IgD-negative memory B cell (primary cell): ENCODE measurements around the gene CDH10. TPM values are rescaled to one million over a fixed set of nuclear protein-coding genes. Genes with fewer than 3 reads are reported as not detected.

Experiments used
- H3K27ac Mint-ChIP-seq, 3 donors: one replicate each; pipeline ENCODE4 v1.8.0; 2020 to 2022; ENCODE audit warnings: mild to moderate bottlenecking in 3 of 3, mixed read lengths in 3 of 3, moderate library complexity in 1 of 3
- H3K27me3 Mint-ChIP-seq: one replicate; pipeline ENCODE4 v1.8.0; 2021; ENCODE audit warnings: mixed read lengths
- H3K36me3 Mint-ChIP-seq: one replicate; pipeline ENCODE4 v1.8.0; 2020; ENCODE audit warnings: mild to moderate bottlenecking, mixed read lengths
- H3K4me1 Mint-ChIP-seq, 3 donors: one replicate each; pipeline ENCODE4 v1.8.0; 2020 to 2022; ENCODE audit warnings: mixed read lengths in 3 of 3, mild to moderate bottlenecking in 1 of 3
- H3K4me3 Mint-ChIP-seq, 4 donors: one replicate each; pipeline ENCODE4 v1.8.0; 2020 to 2022; ENCODE audit warnings: mild to moderate bottlenecking in 4 of 4, mixed read lengths in 4 of 4, moderate library complexity in 3 of 4
- H3K9me3 Mint-ChIP-seq, 3 donors: one replicate each; pipeline ENCODE4 v1.8.0; 2020 to 2021; ENCODE audit warnings: mixed read lengths in 3 of 3, mild to moderate bottlenecking in 1 of 3
- polyA plus RNA-seq: library from polyadenylated mRNA; unstranded; fragments of 300-500 nt; fragmentation: Illumina TruSeq; gene quantifications from one replicate; pipeline ENCODE4 v1.2.3, GENCODE V29; 2021

CDH10 gene
- polyA plus RNA-seq, 1 donor from 2014 or later: not detected

- no peak overlapping the region for H3K27ac Mint-ChIP-seq
- peaks cover 3 to 13% (median 7%) of the 10 kb centered on the region in 3 donors for H3K9me3 Mint-ChIP-seq
- no peak overlapping the region for H3K4me3 Mint-ChIP-seq
- no peaks in the 10 kb centered on the region for H3K36me3 Mint-ChIP-seq
- H3K4me1 Mint-ChIP-seq: no peaks in the 10 kb centered on the region
- no peaks in the 10 kb centered on the region for H3K27me3 Mint-ChIP-seq
Measured at GRCh38 chr5:24547132-24547531, 97.6 kb downstream of the CDH10 start.

- no peaks in the 10 kb centered on the region for H3K27me3 Mint-ChIP-seq
- H3K4me3 Mint-ChIP-seq: no peak overlapping the region
- H3K27ac Mint-ChIP-seq: no peak overlapping the region
- H3K9me3 Mint-ChIP-seq: peaks cover 2 to 9% (median 2%) of the 10 kb centered on the region in 3 donors
- H3K36me3 Mint-ChIP-seq: peaks cover 2% of the 10 kb centered on the region
- H3K4me1 Mint-ChIP-seq: no peaks in the 10 kb centered on the region
Measured at GRCh38 chr5:24539613-24540012, 105.2 kb downstream of the CDH10 start.

GRCh38 chr5:24538346-24538745, 106.4 kb downstream of the CDH10 start:
- Mint-ChIP-seq H3K4me3 (no peak overlapping the region), H3K27me3 (no peaks in the 10 kb centered on the region), H3K36me3 (peaks cover 2% of the 10 kb centered on the region), H3K4me1 (no peaks in the 10 kb centered on the region), H3K9me3 (peaks cover 0 to 6% (median 2%) of the 10 kb centered on the region in 3 donors), H3K27ac (no peak overlapping the region)

- Mint-ChIP-seq H3K27ac (no peak overlapping the region), H3K27me3 (no peaks in the 10 kb centered on the region), H3K36me3 (peaks cover 2% of the 10 kb centered on the region), H3K4me3 (no peak overlapping the region), H3K9me3 (peaks cover 0 to 6% (median 2%) of the 10 kb centered on the region in 3 donors), H3K4me1 (no peaks in the 10 kb centered on the region)
Measured at GRCh38 chr5:24535646-24536045, 109.1 kb downstream of the CDH10 start.

- no peak overlapping the region for H3K4me3 Mint-ChIP-seq
- H3K9me3 Mint-ChIP-seq: peaks cover 2 to 23% (median 5%) of the 10 kb centered on the region in 3 donors
- H3K27me3 Mint-ChIP-seq: no peaks in the 10 kb centered on the region
- no peaks in the 10 kb centered on the region for H3K4me1 Mint-ChIP-seq
- H3K27ac Mint-ChIP-seq: no peak overlapping the region
- no peaks in the 10 kb centered on the region for H3K36me3 Mint-ChIP-seq
Measured at GRCh38 chr5:24530906-24531305, 113.9 kb downstream of the CDH10 start.

GRCh38 chr5:24525414-24525813, 119.4 kb downstream of the CDH10 start:
- Mint-ChIP-seq H3K36me3 (no peaks in the 10 kb centered on the region), H3K27me3 (no peaks in the 10 kb centered on the region), H3K4me1 (no peaks in the 10 kb centered on the region)

GRCh38 chr5:24512423-24512822, 132.4 kb downstream of the CDH10 start:
- Mint-ChIP-seq H3K4me1 (peaks cover 0 to 2% (median 0%) of the 10 kb centered on the region in 3 donors), H3K27me3 (no peaks in the 10 kb centered on the region), H3K36me3 (no peaks in the 10 kb centered on the region), H3K4me3 (no peak overlapping the region), H3K9me3 (peaks cover 3 to 10% (median 7%) of the 10 kb centered on the region in 3 donors), H3K27ac (no peak overlapping the region)

More at GRCh38 chr5:24525414-24525813, 119.4 kb downstream of the CDH10 start:
- Mint-ChIP-seq H3K27ac (no peak overlapping the region), H3K9me3 (peaks cover 0 to 23% (median 5%) of the 10 kb centered on the region in 3 donors), H3K4me3 (no peak overlapping the region)

GRCh38 chr5:24510523-24510988, 134.2 kb downstream of the CDH10 start:
- no peaks in the 10 kb centered on the region for H3K27me3 Mint-ChIP-seq
- H3K4me3 Mint-ChIP-seq: no peak overlapping the region
- H3K4me1 Mint-ChIP-seq: no peaks in the 10 kb centered on the region
- no peak overlapping the region for H3K27ac Mint-ChIP-seq
- no peaks in the 10 kb centered on the region for H3K36me3 Mint-ChIP-seq
- peaks cover 3 to 5% (median 4%) of the 10 kb centered on the region in 3 donors for H3K9me3 Mint-ChIP-seq

GRCh38 chr5:24509943-24510342, 134.8 kb downstream of the CDH10 start:
- Mint-ChIP-seq H3K9me3 (peaks cover 3 to 7% (median 4%) of the 10 kb centered on the region in 3 donors), H3K4me3 (no peak overlapping the region), H3K4me1 (no peaks in the 10 kb centered on the region), H3K27ac (no peak overlapping the region), H3K36me3 (no peaks in the 10 kb centered on the region), H3K27me3 (no peaks in the 10 kb centered on the region)

GRCh38 chr5:24505258-24505657, 139.5 kb downstream of the CDH10 start:
- Mint-ChIP-seq H3K27me3 (no peaks in the 10 kb centered on the region), H3K4me1 (no peaks in the 10 kb centered on the region), H3K4me3 (no peak overlapping the region), H3K36me3 (no peaks in the 10 kb centered on the region), H3K9me3 (peaks cover 0 to 17% (median 0%) of the 10 kb centered on the region in 3 donors), H3K27ac (no peak overlapping the region)

- H3K36me3 Mint-ChIP-seq: no peaks in the 10 kb centered on the region
- peaks cover 0 to 5% (median 0%) of the 10 kb centered on the region in 3 donors for H3K9me3 Mint-ChIP-seq
Measured at GRCh38 chr5:24497591-24498157, 147.1 kb downstream of the CDH10 start.

GRCh38 chr5:24497145-24497544, 147.6 kb downstream of the CDH10 start:
- Mint-ChIP-seq H3K9me3 (peaks cover 0 to 3% (median 0%) of the 10 kb centered on the region in 3 donors), H3K36me3 (no peaks in the 10 kb centered on the region), H3K4me1 (no peaks in the 10 kb centered on the region), H3K4me3 (no peak overlapping the region), H3K27ac (no peak overlapping the region), H3K27me3 (no peaks in the 10 kb centered on the region)

More at GRCh38 chr5:24497591-24498157, 147.1 kb downstream of the CDH10 start:
- no peak overlapping the region for H3K4me3 Mint-ChIP-seq
- H3K4me1 Mint-ChIP-seq: no peaks in the 10 kb centered on the region
- H3K27ac Mint-ChIP-seq: no peak overlapping the region
- H3K27me3 Mint-ChIP-seq: no peaks in the 10 kb centered on the region

GRCh38 chr5:24496268-24496667, 148.5 kb downstream of the CDH10 start:
- H3K4me3 Mint-ChIP-seq: no peak overlapping the region
- no peaks in the 10 kb centered on the region for H3K36me3 Mint-ChIP-seq
- no peak overlapping the region for H3K27ac Mint-ChIP-seq
- H3K4me1 Mint-ChIP-seq: no peaks in the 10 kb centered on the region
- H3K9me3 Mint-ChIP-seq: peaks cover 0 to 3% (median 0%) of the 10 kb centered on the region in 3 donors
- no peaks in the 10 kb centered on the region for H3K27me3 Mint-ChIP-seq

GRCh38 chr5:24492229-24492628, 152.5 kb downstream of the CDH10 start:
- Mint-ChIP-seq H3K36me3 (no peaks in the 10 kb centered on the region), H3K4me1 (no peaks in the 10 kb centered on the region), H3K27ac (no peak overlapping the region), H3K27me3 (no peaks in the 10 kb centered on the region), H3K4me3 (no peak overlapping the region), H3K9me3 (peaks cover 0 to 3% (median 2%) of the 10 kb centered on the region in 3 donors)

- no peak overlapping the region for H3K27ac Mint-ChIP-seq
- H3K27me3 Mint-ChIP-seq: no peaks in the 10 kb centered on the region
- H3K4me1 Mint-ChIP-seq: no peaks in the 10 kb centered on the region
- peaks cover 0 to 3% (median 2%) of the 10 kb centered on the region in 3 donors for H3K9me3 Mint-ChIP-seq
- H3K4me3 Mint-ChIP-seq: no peak overlapping the region
- no peaks in the 10 kb centered on the region for H3K36me3 Mint-ChIP-seq
Measured at GRCh38 chr5:24491490-24491889, 153.3 kb downstream of the CDH10 start.
